Panc1 (cell line): ENCODE data around the gene PPT1. TPM values are rescaled to one million over a fixed set of nuclear protein-coding genes. Genes with fewer than 3 reads are reported as not detected.
"Not testable (repeated sequence)": the region's sequence is repeated elsewhere in the genome, so short reads cannot be mapped to it uniquely, and the experiment has no call there.

Experiments
- ATAC-seq: fragments of 200-7000 bp; cut with Tn5 transposase; 2 replicates; pipeline ENCODE4 v1.9.1; 2020; ENCODE audit warnings: mild to moderate bottlenecking, moderate library complexity
- BruUV-seq: library from RNA; stranded (reverse); fragments of 400-500 nt; replicated peaks from 2 replicates; lab custom pipeline; 2021; lab: Mats Ljungman, UMichigan
- CTCF ChIA-PET: fragments of 300-600 bp; sonication (Branson Sonifier 250); formaldehyde crosslinking; loops from one replicate; lab custom pipeline; 2022; ENCODE audit warnings: antibody characterized with exemption; lab: Charles Lee
- POLR2A ChIA-PET: fragments of 300-600 bp; sonication (Branson Sonifier 250); formaldehyde crosslinking; loops from one replicate; lab custom pipeline; 2022; ENCODE audit warnings: antibody characterized with exemption; lab: Charles Lee
- DNase-seq: peaks from one replicate; pipeline ENCODE4 v3.0.0-alpha.2; 2010; ENCODE audit warnings: low read depth, low spot score
- H3K27ac ChIP-seq: 2 replicates; pipeline ENCODE4 v1.5.1; 2011; ENCODE audit warnings: mild to moderate bottlenecking, low read length, inconsistent platforms
- H3K27me3 ChIP-seq: fragments of 200-500 bp; sonication (Bioruptor generic); 2 replicates; pipeline ENCODE4 v1.6.0; 2014; ENCODE audit warnings: low read length, inconsistent platforms; ENCODE audit not compliant: control insufficient read depth, insufficient read depth
- H3K36me3 ChIP-seq: fragments of 200-500 bp; sonication (Bioruptor generic); 2 replicates; pipeline ENCODE4 v1.5.1; 2014; ENCODE audit warnings: inconsistent platforms, mild to moderate bottlenecking, low read length, moderate library complexity; ENCODE audit not compliant: control insufficient read depth, insufficient read depth
- H3K4me1 ChIP-seq: 2 replicates; pipeline ENCODE4 v1.5.1; 2011; ENCODE audit warnings: inconsistent platforms, mild to moderate bottlenecking, low read length, moderate library complexity; ENCODE audit not compliant: control insufficient read depth, insufficient read depth
- H3K4me3 ChIP-seq, 2 experiments: 2 replicates each; pipeline ENCODE4 v1.5.1; 2011 to 2012; ENCODE audit warnings: low read depth in 2 of 2, low read length in 2 of 2, mild to moderate bottlenecking in 2 of 2, inconsistent platforms in 1 of 2, moderate library complexity in 1 of 2
- H3K9me3 ChIP-seq: fragments of 200-500 bp; sonication (Bioruptor generic); 2 replicates; pipeline ENCODE4 v1.5.1; 2014; ENCODE audit warnings: low read depth, mild to moderate bottlenecking, inconsistent platforms, low read length, moderate library complexity; ENCODE audit not compliant: control insufficient read depth, insufficient read depth
- POLR2AphosphoS5 ChIP-seq: IDR thresholded peaks from 2 replicates; pipeline ENCODE4 v1.6.1; 2012; ENCODE audit warnings: mild to moderate bottlenecking, low read depth, low read length, moderate library complexity
- SIN3A ChIP-seq: IDR thresholded peaks from 2 replicates; pipeline ENCODE4 v1.6.1; 2012; ENCODE audit warnings: low read depth, mild to moderate bottlenecking, low read length, moderate library complexity, borderline replicate concordance; ENCODE audit not compliant: insufficient read depth
- TCF7L2 ChIP-seq: IDR thresholded peaks from 2 replicates; pipeline ENCODE4 v1.6.1; 2011; ENCODE audit warnings: mild to moderate bottlenecking, low read depth, low read length, inconsistent platforms
- in situ Hi-C: cut with HindIII; loops from 2 replicates; pipeline ENCODE4 v1.10.0; 2016; ENCODE audit warnings: low sequenced_read_pairs, low pct_unique_long_range_greater_than_20kb
- intact Hi-C: fragments of 100-400 bp; cut with micrococcal nuclease; formaldehyde crosslinking; loops from one replicate; pipeline ENCODE4 v1.10.0; 2022; ENCODE audit not compliant: unreplicated experiment
- total RNA-seq: library from RNA; stranded (reverse); gene quantifications from one replicate; pipeline ENCODE4 v1.2.1, GENCODE V29; 2021; ENCODE audit not compliant: unreplicated experiment
- TF ChIP-seq, protein P1 (sequence below): fragments of 450-650 bp; IDR thresholded peaks from 2 replicates; pipeline ENCODE4 v1.5.1; 2017; ENCODE audit warnings: mild to moderate bottlenecking
- TF ChIP-seq, protein P2 (sequence below), 2 experiments: IDR thresholded peaks; 2 replicates each; pipeline ENCODE4 v1.6.1; 2011 to 2012; ENCODE audit warnings: low read depth in 2 of 2, control low read depth in 1 of 2, low read length in 1 of 2, mild to moderate bottlenecking in 1 of 2, moderate library complexity in 1 of 2; ENCODE audit not compliant: insufficient read depth in 1 of 2

The PPT1 gene
- total RNA-seq, 1 experiment from 2014 or later = 158 TPM

DNA sequence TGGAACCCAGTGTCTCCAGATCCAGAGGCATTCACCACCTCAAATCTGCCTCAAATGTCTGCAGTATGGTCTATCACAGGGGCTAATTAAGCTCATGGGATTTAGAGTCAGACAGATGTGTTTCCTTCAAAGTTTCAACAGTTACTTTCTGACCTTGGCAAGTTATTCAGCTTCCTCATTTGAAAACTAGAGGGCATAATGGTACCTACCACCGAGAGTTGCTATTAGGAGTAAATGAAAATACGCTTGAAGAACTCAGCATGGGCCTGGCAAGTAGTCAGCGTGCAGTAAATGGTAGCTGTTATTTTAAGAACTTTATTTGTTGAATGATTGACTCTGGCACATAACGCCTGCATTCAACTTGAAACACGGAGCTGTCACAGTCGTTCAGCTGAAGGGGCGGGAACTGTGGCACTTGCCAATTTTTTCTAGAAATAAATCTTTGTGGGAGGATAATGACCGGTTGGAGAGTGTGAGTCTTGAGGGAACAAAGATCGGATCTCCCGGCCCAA, 57.8 kb downstream of the PPT1 start:
- POLR2A ChIA-PET = interaction anchor here (0.6 kb wide), 2 partner anchors 47 to 125 kb away, joined by 3 to 9 read pairs; no protein-coding TSS in a partner anchor
- DNase-seq = peak; percentile 41
- Histone ChIP-seq H3K27ac (peak overlapping the region; percentile 98), H3K36me3 (peaks cover 9% of the 10 kb centered on the region; the same call in 1 of the 2 replicates), H3K4me3 (peak overlapping the region; percentile 96 to 100), H3K9me3 (no peaks in the 10 kb centered on the region), H3K4me1 (peaks cover 20% of the 10 kb centered on the region), H3K27me3 (no peaks in the 10 kb centered on the region)
- intact Hi-C loops = loop anchor here (10.0 kb wide), 1 partner anchor 64 kb away; no protein-coding TSS in a partner anchor
- ATAC-seq = no peak
- TSS peak; percentile 96 for BruUV-seq
- 0 out of 2 replicates have a peak, but pooled peaks have one; percentile 2 for TF ChIP-seq SIN3A
- TF ChIP-seq, protein P1, sequence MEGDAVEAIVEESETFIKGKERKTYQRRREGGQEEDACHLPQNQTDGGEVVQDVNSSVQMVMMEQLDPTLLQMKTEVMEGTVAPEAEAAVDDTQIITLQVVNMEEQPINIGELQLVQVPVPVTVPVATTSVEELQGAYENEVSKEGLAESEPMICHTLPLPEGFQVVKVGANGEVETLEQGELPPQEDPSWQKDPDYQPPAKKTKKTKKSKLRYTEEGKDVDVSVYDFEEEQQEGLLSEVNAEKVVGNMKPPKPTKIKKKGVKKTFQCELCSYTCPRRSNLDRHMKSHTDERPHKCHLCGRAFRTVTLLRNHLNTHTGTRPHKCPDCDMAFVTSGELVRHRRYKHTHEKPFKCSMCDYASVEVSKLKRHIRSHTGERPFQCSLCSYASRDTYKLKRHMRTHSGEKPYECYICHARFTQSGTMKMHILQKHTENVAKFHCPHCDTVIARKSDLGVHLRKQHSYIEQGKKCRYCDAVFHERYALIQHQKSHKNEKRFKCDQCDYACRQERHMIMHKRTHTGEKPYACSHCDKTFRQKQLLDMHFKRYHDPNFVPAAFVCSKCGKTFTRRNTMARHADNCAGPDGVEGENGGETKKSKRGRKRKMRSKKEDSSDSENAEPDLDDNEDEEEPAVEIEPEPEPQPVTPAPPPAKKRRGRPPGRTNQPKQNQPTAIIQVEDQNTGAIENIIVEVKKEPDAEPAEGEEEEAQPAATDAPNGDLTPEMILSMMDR = no peak
- in situ Hi-C loops = no loop called here
- CTCF ChIA-PET = interaction anchor here (0.5 to 0.6 kb wide), 2 partner anchors 238 to 1322 kb away, joined by 3 read pairs; partner anchors contain the start of gene FOXO6

DNA sequence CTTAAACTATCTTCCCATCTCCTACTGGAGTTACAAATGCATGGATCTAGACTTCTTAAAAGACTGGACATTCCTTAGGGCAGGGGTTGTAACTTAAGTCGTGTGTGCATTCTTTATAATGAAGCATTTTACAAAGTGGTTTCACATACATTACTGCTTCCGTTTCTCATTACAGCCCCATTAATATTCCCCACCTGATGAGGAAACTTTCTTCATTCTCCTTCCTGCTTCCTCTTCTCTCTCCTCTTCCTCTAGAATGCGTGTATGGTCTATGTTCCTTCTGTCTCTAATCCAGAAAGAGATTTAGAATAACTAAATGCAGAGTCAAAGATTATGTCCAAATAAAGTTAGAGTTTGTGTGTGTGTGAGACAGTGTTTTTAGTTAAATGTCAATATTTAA, 58.4 kb downstream of the PPT1 start:
- peaks cover 20% of the 10 kb centered on the region for H3K4me1 ChIP-seq
- H3K36me3 ChIP-seq = peaks cover 9% of the 10 kb centered on the region; the same call in 1 of the 2 replicates
- BruUV-seq = no TSS peak
- ATAC-seq (no peak), DNase-seq (no peak)
- CTCF ChIA-PET = interaction anchor here (0.5 kb wide), 1 partner anchor 1323 kb away, joined by 3 read pairs; the partner anchor contains the start of gene FOXO6
- H3K9me3 ChIP-seq = no peaks in the 10 kb centered on the region
- no peak overlapping the region; the same call in 1 of the 2 replicates for H3K27ac ChIP-seq
- H3K27me3 ChIP-seq = no peaks in the 10 kb centered on the region
- no peak overlapping the region for H3K4me3 ChIP-seq
- TF ChIP-seq SIN3A (no peak), TCF7L2 (no peak), POLR2AphosphoS5 (no peak; the same call in 1 of the 2 replicates)
- TF ChIP-seq, protein P1 = no peak
- TF ChIP-seq, protein P2, sequence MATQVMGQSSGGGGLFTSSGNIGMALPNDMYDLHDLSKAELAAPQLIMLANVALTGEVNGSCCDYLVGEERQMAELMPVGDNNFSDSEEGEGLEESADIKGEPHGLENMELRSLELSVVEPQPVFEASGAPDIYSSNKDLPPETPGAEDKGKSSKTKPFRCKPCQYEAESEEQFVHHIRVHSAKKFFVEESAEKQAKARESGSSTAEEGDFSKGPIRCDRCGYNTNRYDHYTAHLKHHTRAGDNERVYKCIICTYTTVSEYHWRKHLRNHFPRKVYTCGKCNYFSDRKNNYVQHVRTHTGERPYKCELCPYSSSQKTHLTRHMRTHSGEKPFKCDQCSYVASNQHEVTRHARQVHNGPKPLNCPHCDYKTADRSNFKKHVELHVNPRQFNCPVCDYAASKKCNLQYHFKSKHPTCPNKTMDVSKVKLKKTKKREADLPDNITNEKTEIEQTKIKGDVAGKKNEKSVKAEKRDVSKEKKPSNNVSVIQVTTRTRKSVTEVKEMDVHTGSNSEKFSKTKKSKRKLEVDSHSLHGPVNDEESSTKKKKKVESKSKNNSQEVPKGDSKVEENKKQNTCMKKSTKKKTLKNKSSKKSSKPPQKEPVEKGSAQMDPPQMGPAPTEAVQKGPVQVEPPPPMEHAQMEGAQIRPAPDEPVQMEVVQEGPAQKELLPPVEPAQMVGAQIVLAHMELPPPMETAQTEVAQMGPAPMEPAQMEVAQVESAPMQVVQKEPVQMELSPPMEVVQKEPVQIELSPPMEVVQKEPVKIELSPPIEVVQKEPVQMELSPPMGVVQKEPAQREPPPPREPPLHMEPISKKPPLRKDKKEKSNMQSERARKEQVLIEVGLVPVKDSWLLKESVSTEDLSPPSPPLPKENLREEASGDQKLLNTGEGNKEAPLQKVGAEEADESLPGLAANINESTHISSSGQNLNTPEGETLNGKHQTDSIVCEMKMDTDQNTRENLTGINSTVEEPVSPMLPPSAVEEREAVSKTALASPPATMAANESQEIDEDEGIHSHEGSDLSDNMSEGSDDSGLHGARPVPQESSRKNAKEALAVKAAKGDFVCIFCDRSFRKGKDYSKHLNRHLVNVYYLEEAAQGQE (IDR thresholded peaks at IDR 0.05; ENCODE audit: insufficient read depth in 1 of 2, low read depth in 2 of 2, low read length in 1 of 2) = no peak
- POLR2A ChIA-PET = no interaction called here
- in situ Hi-C loops (no loop called here), intact Hi-C loops (loop anchor here (10.0 kb wide), 1 partner anchor 64 kb away; no protein-coding TSS in a partner anchor)

DNA sequence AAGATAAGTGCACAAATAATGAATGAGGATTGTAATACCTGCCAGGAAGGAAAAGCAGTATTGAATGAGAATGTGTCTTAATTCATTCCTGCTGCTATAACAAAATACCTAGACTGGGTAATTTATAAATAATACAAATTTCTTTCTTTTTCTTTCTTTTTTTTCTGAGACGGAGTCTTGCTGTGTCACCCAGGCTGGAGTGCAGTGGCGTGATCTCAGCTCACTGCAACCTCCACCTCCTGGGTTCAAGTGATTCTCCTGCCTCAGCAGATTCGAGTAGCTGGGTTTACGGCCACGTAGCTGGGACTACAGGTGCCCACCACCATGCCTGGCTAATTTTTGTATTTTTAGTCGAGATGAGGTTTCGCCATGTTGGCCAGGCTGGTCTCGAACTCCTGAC, 59.8 kb downstream of the PPT1 start:
- H3K27me3 ChIP-seq, CTCF ChIA-PET, H3K4me3 ChIP-seq, H3K36me3 ChIP-seq, ATAC-seq, BruUV-seq, H3K27ac ChIP-seq, DNase-seq, H3K9me3 ChIP-seq, in situ Hi-C loops: not testable (repeated sequence)
- intact Hi-C loops = loop anchor here (10.0 kb wide), 1 partner anchor 62 kb away; no protein-coding TSS in a partner anchor
- H3K4me1 ChIP-seq = peaks cover 15% of the 10 kb centered on the region
- POLR2A ChIA-PET = interaction anchor here (0.6 kb wide), 2 partner anchors 117 to 136 kb away, joined by 9 read pairs; no protein-coding TSS in a partner anchor
